Measurements from ENCODE around the gene CHEK2. TPM values are rescaled to one million over a fixed set of nuclear protein-coding genes. Genes with fewer than 3 reads are reported as not detected.
"Not testable (repeated sequence)": the region's sequence is repeated elsewhere in the genome, so short reads cannot be mapped to it uniquely, and the experiment has no call there.

The CHEK2 gene
- total RNA-seq, 1 donor from 2014 or later, result 35.0 TPM

DNA sequence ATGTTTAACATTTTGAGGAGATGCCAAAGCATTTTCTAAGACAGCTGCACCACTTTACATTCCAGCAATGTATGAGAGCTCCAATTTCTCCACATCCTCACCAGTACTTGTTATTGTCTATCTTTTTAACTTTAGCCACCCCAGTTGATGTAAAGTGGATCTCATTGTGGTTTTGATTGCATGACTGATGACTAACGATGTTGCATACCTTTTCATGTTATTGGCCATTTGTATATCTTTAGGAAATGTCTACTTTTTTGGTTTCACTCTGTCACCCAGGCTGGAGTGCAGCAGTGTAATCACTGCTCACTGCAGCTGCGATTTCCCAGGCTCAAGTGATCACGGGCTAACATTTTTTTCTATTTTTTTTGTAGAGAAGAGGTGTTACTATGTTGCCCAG lies 70.9 kb downstream of the CHEK2 start:
- H3K27ac Mint-ChIP-seq, result no peak overlapping the region
- peaks cover 48% of the 10 kb centered on the region for H3K27me3 Mint-ChIP-seq (ENCODE audit: insufficient read depth)
- peaks cover 5% of the 10 kb centered on the region for H3K36me3 Mint-ChIP-seq (ENCODE audit: low read depth)
- H3K9me3 Mint-ChIP-seq, result peaks cover 11% of the 10 kb centered on the region
- peaks cover 30% of the 10 kb centered on the region for H3K4me1 Mint-ChIP-seq (ENCODE audit: low read depth)
- no peak for DNase-seq (ENCODE audit: low spot score)
- no peak overlapping the region for H3K4me3 Mint-ChIP-seq
- intact Hi-C loops (cut with micrococcal nuclease), result loop anchor here (5.0 kb wide), 3 partner anchors 127 to 237 kb away; no protein-coding TSS in a partner anchor

DNA sequence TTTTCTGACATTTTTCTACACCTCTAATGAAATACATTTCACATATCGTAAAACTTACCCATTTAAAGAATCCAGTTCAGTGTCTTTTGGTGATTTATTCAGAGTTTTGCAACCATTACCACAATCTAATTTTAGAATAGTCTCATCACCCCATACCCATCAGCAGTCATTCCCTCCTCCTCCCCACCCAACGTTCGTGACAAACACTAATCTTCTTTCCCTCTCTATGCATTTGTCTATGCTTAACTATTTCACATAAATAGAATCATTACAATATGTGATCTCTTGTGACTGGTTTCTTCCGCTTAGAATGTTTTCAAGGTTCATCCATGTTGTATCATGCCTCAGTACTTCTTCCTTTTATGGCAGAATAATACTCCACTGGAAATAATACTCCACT lies 71.5 kb downstream of the CHEK2 start:
- intact Hi-C loops (cut with micrococcal nuclease), result loop anchor here (5.0 kb wide), 3 partner anchors 127 to 237 kb away; no protein-coding TSS in a partner anchor
- no peak for DNase-seq (ENCODE audit: low spot score)
- H3K27ac Mint-ChIP-seq, result no peak overlapping the region
- H3K4me1 Mint-ChIP-seq (ENCODE audit: low read depth), result peaks cover 27% of the 10 kb centered on the region
- no peak overlapping the region for H3K4me3 Mint-ChIP-seq
- H3K27me3 Mint-ChIP-seq (ENCODE audit: insufficient read depth), result peaks cover 44% of the 10 kb centered on the region
- peaks cover 5% of the 10 kb centered on the region for H3K36me3 Mint-ChIP-seq (ENCODE audit: low read depth)
- peaks cover 11% of the 10 kb centered on the region for H3K9me3 Mint-ChIP-seq

DNA sequence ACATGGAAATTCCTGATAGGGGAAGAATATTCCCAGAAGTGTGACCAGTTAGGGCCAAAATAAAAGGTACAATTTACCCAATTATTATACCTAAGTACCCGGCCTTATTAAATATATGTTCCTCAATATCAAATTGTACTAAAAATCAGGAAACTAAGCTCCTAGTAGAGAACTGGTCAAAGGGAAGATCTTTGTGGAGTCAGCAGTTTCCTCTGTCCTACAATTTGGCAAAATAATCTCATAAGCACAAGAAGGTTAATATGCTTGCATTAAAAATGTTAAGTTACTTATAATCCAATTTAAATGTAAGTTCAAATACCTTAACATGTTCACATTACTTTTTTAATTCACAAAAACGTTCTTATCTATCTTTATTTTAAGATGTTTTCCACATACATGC lies 72.2 kb downstream of the CHEK2 start:
- no peak overlapping the region for H3K27ac Mint-ChIP-seq
- intact Hi-C loops (cut with micrococcal nuclease), result no loop called here

GRCh38 chr22:28663569-28663942 lies 78.1 kb downstream of the CHEK2 start:
- H3K27ac Mint-ChIP-seq; H3K4me3 Mint-ChIP-seq; intact Hi-C loops (cut with micrococcal nuclease); H3K36me3 Mint-ChIP-seq (ENCODE audit: low read depth); H3K9me3 Mint-ChIP-seq; H3K4me1 Mint-ChIP-seq (ENCODE audit: low read depth); DNase-seq (ENCODE audit: low spot score): not testable (repeated sequence)
- peaks cover 17% of the 10 kb centered on the region for H3K27me3 Mint-ChIP-seq (ENCODE audit: insufficient read depth)

More for the DNA sequence above, 72.2 kb downstream of the CHEK2 start:
- DNase-seq (ENCODE audit: low spot score), result no peak
- Mint-ChIP-seq H3K36me3 (ENCODE audit: low read depth) (peaks cover 5% of the 10 kb centered on the region), H3K27me3 (ENCODE audit: insufficient read depth) (peaks cover 36% of the 10 kb centered on the region), H3K4me3 (no peak overlapping the region), H3K9me3 (peaks cover 11% of the 10 kb centered on the region), H3K4me1 (ENCODE audit: low read depth) (peaks cover 19% of the 10 kb centered on the region)

- intact Hi-C loops (cut with micrococcal nuclease), result no loop called here
These were observed 83.2 kb downstream of the CHEK2 start for GRCh38 chr22:28658448-28658847.

DNA sequence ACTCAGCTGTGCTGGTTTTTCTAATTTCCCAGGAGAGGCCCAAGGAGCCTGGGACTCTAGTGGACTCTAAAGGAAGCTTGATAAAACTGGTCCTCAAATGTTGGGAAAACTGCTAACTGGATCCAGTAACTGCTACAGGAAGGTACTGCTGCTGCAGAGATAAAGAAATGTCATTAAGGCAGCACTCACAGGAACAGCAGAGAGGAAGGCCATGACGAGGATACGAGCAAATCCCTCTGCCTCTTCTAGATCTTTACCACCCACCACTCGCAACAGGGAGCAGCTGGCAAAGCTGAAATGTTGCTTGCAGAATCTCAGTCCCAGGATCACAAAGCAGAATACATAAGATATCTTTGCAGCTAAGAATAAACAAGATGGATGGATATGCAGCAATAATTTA lies 85.4 kb downstream of the CHEK2 start:
- H3K27me3 Mint-ChIP-seq (ENCODE audit: insufficient read depth), result peaks cover 71% of the 10 kb centered on the region
- H3K27ac Mint-ChIP-seq, result no peak overlapping the region
- H3K4me3 Mint-ChIP-seq, result no peak overlapping the region

More at GRCh38 chr22:28658448-28658847, 83.2 kb downstream of the CHEK2 start:
- H3K27me3 Mint-ChIP-seq (ENCODE audit: insufficient read depth), result peaks cover 52% of the 10 kb centered on the region
- H3K27ac Mint-ChIP-seq, result no peak overlapping the region
- H3K9me3 Mint-ChIP-seq, result no peaks in the 10 kb centered on the region
- H3K4me3 Mint-ChIP-seq, result no peak overlapping the region
- no peaks in the 10 kb centered on the region for H3K36me3 Mint-ChIP-seq (ENCODE audit: low read depth)
- no peak for DNase-seq (ENCODE audit: low spot score)
- no peaks in the 10 kb centered on the region for H3K4me1 Mint-ChIP-seq (ENCODE audit: low read depth)

DNA sequence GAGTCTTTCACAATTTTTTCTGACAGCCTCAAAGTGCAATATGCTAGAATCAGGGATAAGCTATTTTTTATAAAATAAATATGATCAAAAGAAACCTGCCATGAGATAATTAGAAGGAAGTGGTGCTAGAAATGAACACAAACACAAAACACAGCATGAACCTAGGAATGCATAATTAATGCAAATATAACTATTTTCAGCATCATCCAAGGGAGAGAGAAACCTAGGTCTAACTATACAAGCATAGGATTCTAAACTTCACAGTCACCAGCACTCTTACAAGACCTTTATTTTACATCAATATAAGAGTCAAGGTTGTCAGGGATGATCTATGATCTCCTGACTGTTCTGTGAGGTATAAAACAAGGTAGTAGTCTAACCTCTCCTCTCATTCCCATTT lies 91.2 kb downstream of the CHEK2 start:
- H3K27ac Mint-ChIP-seq, result no peak overlapping the region
- no peaks in the 10 kb centered on the region for H3K36me3 Mint-ChIP-seq (ENCODE audit: low read depth)
- intact Hi-C loops (cut with micrococcal nuclease), result no loop called here
- DNase-seq (ENCODE audit: low spot score), result no peak
- H3K4me3 Mint-ChIP-seq, result no peak overlapping the region
- H3K4me1 Mint-ChIP-seq (ENCODE audit: low read depth), result no peaks in the 10 kb centered on the region
- peaks cover 61% of the 10 kb centered on the region for H3K27me3 Mint-ChIP-seq (ENCODE audit: insufficient read depth)
- no peaks in the 10 kb centered on the region for H3K9me3 Mint-ChIP-seq

More for the DNA sequence above, 85.4 kb downstream of the CHEK2 start:
- no peaks in the 10 kb centered on the region for H3K4me1 Mint-ChIP-seq (ENCODE audit: low read depth)
- no peak for DNase-seq (ENCODE audit: low spot score)
- H3K9me3 Mint-ChIP-seq, result no peaks in the 10 kb centered on the region
- intact Hi-C loops (cut with micrococcal nuclease), result no loop called here
- no peaks in the 10 kb centered on the region for H3K36me3 Mint-ChIP-seq (ENCODE audit: low read depth)

DNA sequence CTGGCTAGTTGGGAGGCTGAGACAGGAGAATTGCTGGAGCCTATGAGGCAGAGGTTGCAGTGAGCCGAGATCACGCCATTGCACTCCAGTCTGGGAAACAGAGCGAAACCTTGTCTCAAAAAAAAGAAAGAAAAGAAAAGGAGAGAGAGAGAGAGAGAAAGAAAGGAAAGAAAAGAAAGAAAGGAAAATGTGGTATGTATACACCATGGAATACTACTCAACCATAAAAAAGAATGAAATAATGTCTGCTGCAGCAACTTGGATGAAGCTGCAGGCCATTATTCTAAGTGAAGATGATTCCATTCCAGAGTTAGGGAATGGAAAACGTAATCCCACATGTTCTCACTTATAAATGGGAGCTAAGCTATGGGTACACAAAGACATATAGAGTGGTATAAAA lies 92.8 kb downstream of the CHEK2 start:
- H3K27ac Mint-ChIP-seq, result no peak overlapping the region
- H3K4me3 Mint-ChIP-seq, result no peak overlapping the region
- H3K9me3 Mint-ChIP-seq, result no peaks in the 10 kb centered on the region
- intact Hi-C loops (cut with micrococcal nuclease), result no loop called here
- H3K27me3 Mint-ChIP-seq (ENCODE audit: insufficient read depth), result peaks cover 64% of the 10 kb centered on the region
- H3K4me1 Mint-ChIP-seq (ENCODE audit: low read depth), result no peaks in the 10 kb centered on the region
- no peak for DNase-seq (ENCODE audit: low spot score)
- no peaks in the 10 kb centered on the region for H3K36me3 Mint-ChIP-seq (ENCODE audit: low read depth)

GRCh38 chr22:28647216-28647615 lies 94.4 kb downstream of the CHEK2 start:
- Mint-ChIP-seq H3K36me3 (ENCODE audit: low read depth) (no peaks in the 10 kb centered on the region), H3K27ac (no peak overlapping the region), H3K4me1 (ENCODE audit: low read depth) (no peaks in the 10 kb centered on the region), H3K27me3 (ENCODE audit: insufficient read depth) (peaks cover 59% of the 10 kb centered on the region), H3K4me3 (no peak overlapping the region), H3K9me3 (no peaks in the 10 kb centered on the region)
- intact Hi-C loops (cut with micrococcal nuclease), result no loop called here
- no peak for DNase-seq (ENCODE audit: low spot score)

GRCh38 chr22:28639321-28639720 lies 102.3 kb downstream of the CHEK2 start:
- Mint-ChIP-seq H3K27ac (no peak overlapping the region), H3K27me3 (ENCODE audit: insufficient read depth) (peaks cover 49% of the 10 kb centered on the region), H3K9me3 (no peaks in the 10 kb centered on the region), H3K4me3 (no peak overlapping the region), H3K36me3 (ENCODE audit: low read depth) (no peaks in the 10 kb centered on the region), H3K4me1 (ENCODE audit: low read depth) (no peaks in the 10 kb centered on the region)
- DNase-seq (ENCODE audit: low spot score), result no peak
- intact Hi-C loops (cut with micrococcal nuclease), result no loop called here

Other genes with a start within 250 kb of the CHEK2 start
- gene TTC28, start 62.0 kb downstream of the CHEK2 start, total RNA-seq, result 2.4 and 2.7 TPM in 2 replicates
- gene HSCB, start 219 bp upstream of the CHEK2 start, total RNA-seq, result 16.6 and 18.0 TPM in 2 replicates
- gene CCDC117, start 30.9 kb upstream of the CHEK2 start, total RNA-seq, result 46.4 and 52.8 TPM in 2 replicates
- 177 and 181 TPM in 2 replicates for gene XBP1, start 58.7 kb upstream of the CHEK2 start, total RNA-seq
- gene ZNRF3, start 141.8 kb upstream of the CHEK2 start, total RNA-seq, result 1.9 and 2.1 TPM in 2 replicates

Data from activated T-helper 1 cell treated with anti-CD3 and anti-CD28 coated beads, Interleukin-12 subunit alpha, Interleukin-12 subunit beta, Interleukin-2, Interleukin-4 antibody, amounts not matched to agents 30 ng/mL and 10 ng/mL and 1 ng/mL, durations not matched to agents 14 hours and 24 hours and 36 hours (primary cell).